ENCODE results near the gene MCM8. TPM values are rescaled to one million over a fixed set of nuclear protein-coding genes. Genes with fewer than 3 reads are reported as not detected.
"Not testable (repeated sequence)": the region's sequence is repeated elsewhere in the genome, so short reads cannot be mapped to it uniquely, and the experiment has no call there.

The MCM8 gene
- total RNA-seq, 2 donors from 2014 or later, result 8.4 to 13.0 TPM

DNA sequence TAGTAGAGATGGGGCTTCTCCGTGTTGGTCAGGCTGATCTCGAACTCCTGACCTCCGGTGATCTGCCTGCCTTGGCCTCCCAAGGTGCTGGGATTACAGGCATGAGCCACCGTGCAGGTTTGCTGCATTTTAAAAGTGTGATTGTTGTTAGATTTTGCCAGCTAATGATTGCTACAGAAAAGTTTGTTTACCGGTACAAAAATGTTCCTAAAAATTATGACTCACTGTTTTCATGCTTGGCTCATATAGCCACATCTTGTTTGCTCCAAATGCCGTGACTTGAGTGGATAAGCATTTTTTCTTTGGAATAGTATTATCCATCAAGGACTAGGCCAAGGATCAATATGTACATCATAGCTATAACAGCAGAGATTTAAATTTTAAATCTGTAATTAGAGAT is 79.1 kb downstream of the MCM8 start:
- intact Hi-C loops (cut with DNase I), result no loop called here
- 73% methylated on average over 6 of the region's 6 CpGs for WGBS
- Histone ChIP-seq H3K4me1 (replicated peaks) (no peaks in the 10 kb centered on the region), H3K36me3 (no peaks in the 10 kb centered on the region), H3K27ac (no peak overlapping the region), H3K9me3 (no peaks in the 10 kb centered on the region), H3K27me3 (replicated peaks; ENCODE audit: insufficient read depth) (no peaks in the 10 kb centered on the region), H3K4me3 (no peak overlapping the region)
- TF ChIP-seq POLR2AphosphoS5 (IDR thresholded peaks at IDR 0.05), result no peak
- TF ChIP-seq, protein P1, sequence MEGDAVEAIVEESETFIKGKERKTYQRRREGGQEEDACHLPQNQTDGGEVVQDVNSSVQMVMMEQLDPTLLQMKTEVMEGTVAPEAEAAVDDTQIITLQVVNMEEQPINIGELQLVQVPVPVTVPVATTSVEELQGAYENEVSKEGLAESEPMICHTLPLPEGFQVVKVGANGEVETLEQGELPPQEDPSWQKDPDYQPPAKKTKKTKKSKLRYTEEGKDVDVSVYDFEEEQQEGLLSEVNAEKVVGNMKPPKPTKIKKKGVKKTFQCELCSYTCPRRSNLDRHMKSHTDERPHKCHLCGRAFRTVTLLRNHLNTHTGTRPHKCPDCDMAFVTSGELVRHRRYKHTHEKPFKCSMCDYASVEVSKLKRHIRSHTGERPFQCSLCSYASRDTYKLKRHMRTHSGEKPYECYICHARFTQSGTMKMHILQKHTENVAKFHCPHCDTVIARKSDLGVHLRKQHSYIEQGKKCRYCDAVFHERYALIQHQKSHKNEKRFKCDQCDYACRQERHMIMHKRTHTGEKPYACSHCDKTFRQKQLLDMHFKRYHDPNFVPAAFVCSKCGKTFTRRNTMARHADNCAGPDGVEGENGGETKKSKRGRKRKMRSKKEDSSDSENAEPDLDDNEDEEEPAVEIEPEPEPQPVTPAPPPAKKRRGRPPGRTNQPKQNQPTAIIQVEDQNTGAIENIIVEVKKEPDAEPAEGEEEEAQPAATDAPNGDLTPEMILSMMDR (IDR thresholded peaks at IDR 0.05), result no peak
- no peak for TF ChIP-seq POLR2A (IDR thresholded peaks at IDR 0.05)
- DNase-seq (ENCODE audit: low spot score), result no peak

DNA sequence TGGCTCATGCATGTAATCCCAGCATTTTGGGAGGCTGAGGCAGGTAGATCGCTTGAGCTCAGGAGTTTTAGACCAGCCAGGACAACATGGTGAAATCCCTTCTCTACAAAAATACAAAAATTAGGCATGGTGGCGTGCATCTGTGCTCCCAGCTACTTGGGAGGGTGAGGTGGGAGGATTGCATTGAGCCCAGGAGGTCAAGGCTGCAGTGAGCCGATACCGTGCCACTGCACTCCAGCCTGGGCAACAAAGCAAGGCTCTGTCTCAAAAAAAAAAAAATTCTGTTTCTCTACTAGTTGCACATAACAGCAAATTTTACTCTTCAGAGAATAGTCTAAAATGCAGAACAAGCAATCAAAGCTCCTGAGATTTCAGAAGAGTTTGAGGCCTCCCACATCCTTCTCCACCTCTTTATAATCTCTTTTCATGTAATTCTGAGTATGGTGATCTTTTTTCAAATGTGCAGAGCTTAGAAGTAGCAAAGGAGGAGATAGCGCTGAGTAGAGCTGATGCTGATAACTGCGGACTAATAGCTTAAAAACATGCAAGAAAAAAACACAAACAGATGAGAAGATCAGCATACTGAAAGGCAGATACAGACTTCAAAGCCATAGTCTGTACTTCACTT is 80.1 kb downstream of the MCM8 start:
- Histone ChIP-seq H3K4me1 (replicated peaks) (no peaks in the 10 kb centered on the region), H3K27ac (no peak overlapping the region), H3K36me3 (no peaks in the 10 kb centered on the region), H3K27me3 (replicated peaks; ENCODE audit: insufficient read depth) (no peaks in the 10 kb centered on the region), H3K4me3 (no peak overlapping the region), H3K9me3 (no peaks in the 10 kb centered on the region)
- WGBS, result 96% methylated on average over 6 of the region's 6 CpGs
- intact Hi-C loops (cut with DNase I), result no loop called here
- DNase-seq (ENCODE audit: low spot score), result no peak
- TF ChIP-seq POLR2AphosphoS5 (IDR thresholded peaks at IDR 0.05), result no peak
- no peak for TF ChIP-seq POLR2A (IDR thresholded peaks at IDR 0.05)
- TF ChIP-seq, protein P1 (IDR thresholded peaks at IDR 0.05), result no peak

DNA sequence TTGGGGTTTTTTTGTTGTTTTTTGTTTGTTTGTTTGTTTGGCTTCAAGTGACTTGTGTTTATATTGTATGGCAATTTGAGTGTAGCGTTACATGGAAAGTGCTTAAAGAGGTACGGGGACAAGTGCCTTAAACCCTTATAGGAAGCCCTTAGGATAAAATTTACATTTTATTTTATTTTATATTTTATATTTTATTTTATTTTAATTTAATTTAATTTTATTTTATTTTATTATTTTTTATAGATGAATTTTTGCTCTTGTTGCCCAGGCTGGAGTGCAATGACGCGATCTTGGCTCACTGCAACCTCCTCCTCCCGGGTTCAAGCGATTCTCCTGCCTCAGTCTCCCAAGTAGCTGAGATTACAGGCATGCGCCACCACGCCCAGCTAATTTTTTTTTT is 82.5 kb downstream of the MCM8 start:
- H3K36me3 ChIP-seq; H3K4me1 ChIP-seq (replicated peaks); H3K9me3 ChIP-seq; H3K27me3 ChIP-seq (replicated peaks; ENCODE audit: insufficient read depth); H3K27ac ChIP-seq; DNase-seq (ENCODE audit: low spot score); intact Hi-C loops (cut with DNase I); H3K4me3 ChIP-seq: not testable (repeated sequence)
- 96% methylated on average over 8 of the region's 8 CpGs for WGBS

DNA sequence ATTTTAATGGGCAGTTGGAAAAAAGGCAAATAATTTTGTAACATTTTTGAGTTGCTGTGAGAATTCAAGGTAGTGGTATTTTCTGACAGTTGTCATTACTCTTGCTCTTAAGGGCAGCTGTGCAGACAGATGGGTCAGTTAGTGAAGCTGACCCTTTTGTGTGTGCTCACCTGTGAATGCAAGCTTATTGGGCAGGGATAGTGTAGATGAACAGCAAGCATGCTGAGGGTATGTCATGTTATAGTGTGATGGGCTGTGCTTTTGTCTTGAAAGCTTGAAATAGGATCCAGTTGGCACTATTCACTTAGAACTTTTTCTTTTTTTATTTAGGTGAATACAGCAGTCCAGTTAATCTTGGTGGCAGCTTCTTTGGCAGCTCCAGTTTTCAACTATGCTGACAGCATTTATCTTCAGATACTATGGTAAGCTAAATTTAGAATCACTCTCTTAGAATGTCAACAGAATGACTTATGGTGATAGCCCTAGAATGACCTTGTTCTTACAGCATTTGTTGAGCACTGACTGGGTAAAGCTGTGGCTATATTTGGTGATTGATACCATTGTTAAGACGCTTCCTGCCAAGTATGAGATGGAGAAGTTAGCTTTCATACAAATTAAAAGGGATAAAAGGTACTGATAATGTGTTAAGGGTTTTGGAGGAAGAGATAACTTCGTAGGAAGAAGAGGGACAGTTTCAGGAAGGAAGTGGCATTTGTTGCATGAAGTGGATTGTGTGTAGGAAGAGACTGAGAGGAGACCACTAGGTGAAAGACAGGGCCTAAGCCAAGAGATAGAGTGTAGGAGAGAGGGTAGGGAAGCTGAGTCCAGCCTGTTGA is 83.9 kb downstream of the MCM8 start:
- no peaks in the 10 kb centered on the region for H3K36me3 ChIP-seq
- no peak for TF ChIP-seq POLR2A (IDR thresholded peaks at IDR 0.05)
- TF ChIP-seq, protein P1 (IDR thresholded peaks at IDR 0.05), result no peak
- TF ChIP-seq POLR2AphosphoS5 (IDR thresholded peaks at IDR 0.05), result no peak
- H3K9me3 ChIP-seq, result no peaks in the 10 kb centered on the region
- H3K27ac ChIP-seq, result no peak overlapping the region
- DNase-seq (ENCODE audit: low spot score), result no peak
- no peaks in the 10 kb centered on the region for H3K4me1 ChIP-seq (replicated peaks)
- WGBS, result 86% methylated on average over 2 of the region's 2 CpGs
- intact Hi-C loops (cut with DNase I), result no loop called here
- H3K4me3 ChIP-seq, result no peak overlapping the region
- H3K27me3 ChIP-seq (replicated peaks; ENCODE audit: insufficient read depth), result no peaks in the 10 kb centered on the region

DNA sequence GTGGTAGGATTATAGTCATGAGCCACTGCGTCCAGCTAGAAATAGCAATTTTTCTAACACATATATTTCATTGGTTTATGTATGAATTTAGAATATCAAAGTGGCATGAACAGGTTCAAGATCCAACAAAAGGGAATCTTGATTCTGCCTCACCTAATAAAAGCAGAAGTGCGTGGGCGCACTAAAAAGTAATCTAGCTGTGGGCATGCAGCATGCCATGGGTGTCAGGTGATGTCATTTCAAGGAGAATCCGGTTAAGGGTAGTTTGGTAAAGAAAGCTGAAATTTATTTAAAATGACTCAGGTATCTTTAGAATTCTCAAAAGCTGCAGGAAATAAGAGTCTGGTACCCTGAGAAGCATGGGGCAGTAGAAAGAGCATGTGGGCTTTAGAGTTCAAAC is 85.8 kb downstream of the MCM8 start:
- Histone ChIP-seq H3K4me3 (no peak overlapping the region), H3K27ac (no peak overlapping the region), H3K27me3 (replicated peaks; ENCODE audit: insufficient read depth) (no peaks in the 10 kb centered on the region), H3K9me3 (no peaks in the 10 kb centered on the region), H3K36me3 (no peaks in the 10 kb centered on the region), H3K4me1 (replicated peaks) (no peaks in the 10 kb centered on the region)
- TF ChIP-seq POLR2AphosphoS5 (IDR thresholded peaks at IDR 0.05), result no peak
- no peak for TF ChIP-seq POLR2A (IDR thresholded peaks at IDR 0.05)
- TF ChIP-seq, protein P1 (IDR thresholded peaks at IDR 0.05), result no peak
- DNase-seq (ENCODE audit: low spot score), result no peak
- WGBS, result 90% methylated on average over 4 of the region's 4 CpGs
- intact Hi-C loops (cut with DNase I), result no loop called here
